Left ventricle myocardium inferior (tissue), 1 donor: ENCODE measurements around the gene ATXN1. TPM values are rescaled to one million over a fixed set of nuclear protein-coding genes. Genes with fewer than 3 reads are reported as not detected.

Source experiments
- DNase-seq: peaks from one replicate; pipeline ENCODE4 v3.0.0-alpha.2; 2020
- H3K27ac ChIP-seq: fragments of 200-600 bp; replicated peaks from 2 replicates; pipeline ENCODE4 v1.8.0; 2021
- H3K27me3 ChIP-seq: fragments of 200-600 bp; 2 replicates; pipeline ENCODE4 v1.8.0; 2021; ENCODE audit warnings: low read depth
- H3K36me3 ChIP-seq: fragments of 200-600 bp; 2 replicates; pipeline ENCODE4 v1.8.0; 2021
- H3K4me1 ChIP-seq: fragments of 200-600 bp; 2 replicates; pipeline ENCODE4 v1.8.0; 2021
- H3K4me3 ChIP-seq: fragments of 200-600 bp; 2 replicates; pipeline ENCODE4 v1.8.0; 2021; ENCODE audit warnings: mild to moderate bottlenecking, moderate library complexity
- H3K9me3 ChIP-seq: fragments of 200-600 bp; replicated peaks from 2 replicates; pipeline ENCODE4 v1.8.0; 2021
- CTCF ChIP-seq: fragments of 200-600 bp; IDR thresholded peaks from 2 replicates; pipeline ENCODE4 v1.8.0; 2021; ENCODE audit warnings: antibody characterized with exemption, mild to moderate bottlenecking, borderline replicate concordance
- intact Hi-C: fragments of 100-400 bp; cut with micrococcal nuclease; formaldehyde crosslinking; loops from one replicate; pipeline ENCODE4 v1.11.0; 2022
- total RNA-seq: library from RNA; stranded (reverse); fragmentation: NEBNext Ultra II Directional; extraction: Animal tissue kit (Norgen Biotek cat#: 25700); gene quantifications from one replicate; pipeline ENCODE4 v1.2.1, GENCODE V29; 2021
- donor health status: DM: no; HTN: yes; CAD: no; lungs with severe emphysema.

ATXN1 gene
- total RNA-seq, 1 donor from 2014 or later = 41.5 TPM

GRCh38 chr6:16377470-16377869, 383.8 kb downstream of the ATXN1 start:
- Histone ChIP-seq H3K27me3 (no peaks in the 10 kb centered on the region), H3K27ac (no peak overlapping the region), H3K4me1 (peaks cover 50% of the 10 kb centered on the region), H3K4me3 (no peak overlapping the region), H3K36me3 (no peaks in the 10 kb centered on the region), H3K9me3 (no peaks in the 10 kb centered on the region)
- intact Hi-C loops = no loop called here
- DNase-seq = no peak
- no peak for TF ChIP-seq CTCF

- Histone ChIP-seq H3K4me3 (no peak overlapping the region), H3K9me3 (no peaks in the 10 kb centered on the region), H3K36me3 (no peaks in the 10 kb centered on the region), H3K27ac (no peak overlapping the region), H3K4me1 (peaks cover 49% of the 10 kb centered on the region), H3K27me3 (no peaks in the 10 kb centered on the region)
- intact Hi-C loops = no loop called here
- no peak for DNase-seq
- TF ChIP-seq CTCF = no peak
Observed at GRCh38 chr6:16375843-16376242, 385.4 kb downstream of the ATXN1 start.

GRCh38 chr6:16375206-16375605, 386.1 kb downstream of the ATXN1 start:
- no peaks in the 10 kb centered on the region for H3K27me3 ChIP-seq
- H3K4me3 ChIP-seq = no peak overlapping the region
- no peaks in the 10 kb centered on the region for H3K36me3 ChIP-seq
- no peaks in the 10 kb centered on the region for H3K9me3 ChIP-seq
- H3K4me1 ChIP-seq = peaks cover 44% of the 10 kb centered on the region
- no peak for DNase-seq
- intact Hi-C loops = no loop called here
- no peak for TF ChIP-seq CTCF
- no peak overlapping the region for H3K27ac ChIP-seq

- no peak for TF ChIP-seq CTCF
- peaks cover 38% of the 10 kb centered on the region for H3K4me1 ChIP-seq
- no peaks in the 10 kb centered on the region for H3K9me3 ChIP-seq
- H3K4me3 ChIP-seq = no peak overlapping the region
- H3K27ac ChIP-seq = no peak overlapping the region
- no peaks in the 10 kb centered on the region for H3K36me3 ChIP-seq
- no peak for DNase-seq
- H3K27me3 ChIP-seq = no peaks in the 10 kb centered on the region
- intact Hi-C loops = no loop called here
Observed at GRCh38 chr6:16374461-16375200, 386.6 kb downstream of the ATXN1 start.

- TF ChIP-seq CTCF = no peak
Observed at GRCh38 chr6:16374016-16374415, 387.2 kb downstream of the ATXN1 start.

More at GRCh38 chr6:16374016-16374415, 387.2 kb downstream of the ATXN1 start:
- H3K4me3 ChIP-seq = no peak overlapping the region
- H3K9me3 ChIP-seq = no peaks in the 10 kb centered on the region
- peaks cover 37% of the 10 kb centered on the region for H3K4me1 ChIP-seq
- intact Hi-C loops = no loop called here
- H3K27me3 ChIP-seq = no peaks in the 10 kb centered on the region
- H3K36me3 ChIP-seq = no peaks in the 10 kb centered on the region
- DNase-seq = no peak
- H3K27ac ChIP-seq = no peak overlapping the region
